Tibial nerve (tissue), 4 donors: Measurements from ENCODE around the gene OPRD1. TPM values are rescaled to one million over a fixed set of nuclear protein-coding genes. Genes with fewer than 3 reads are reported as not detected.

Experiments used
- DNase-seq, 2 donors: peaks; one replicate each; pipeline ENCODE4 v3.0.0-alpha.2; 2019; ENCODE audit warnings: low spot score in 2 of 2
- H3K27ac ChIP-seq, 4 donors: fragments of 200-600 bp; sonication (generic) in 3 of 4; one replicate each; pipeline ENCODE4 v1.5.1; 2017 to 2019; ENCODE audit warnings: mild to moderate bottlenecking in 1 of 4
- H3K27me3 ChIP-seq, 2 donors: fragments of 200-600 bp; sonication (generic) in 1 of 2; one replicate each; pipeline versions ENCODE4 v1.5.1 to v1.6.0; 2017 to 2019
- H3K36me3 ChIP-seq, 3 donors: fragments of 200-600 bp; sonication (generic); one replicate each; pipeline ENCODE4 v1.5.1; 2018 to 2019
- H3K4me1 ChIP-seq, 4 donors: fragments of 200-600 bp; sonication (generic) in 3 of 4; one replicate each; pipeline ENCODE4 v1.5.1; 2017 to 2019
- H3K4me3 ChIP-seq, 4 donors: fragments of 200-600 bp; sonication (generic) in 3 of 4; one replicate each; pipeline ENCODE4 v1.5.1; 2017 to 2019; ENCODE audit warnings: mild to moderate bottlenecking in 1 of 4, moderate library complexity in 1 of 4
- H3K9me3 ChIP-seq, 4 donors: fragments of 200-600 bp; sonication (generic) in 3 of 4; one replicate each; pipeline ENCODE4 v1.5.1; 2017 to 2019
- EP300 ChIP-seq, 2 donors: sonication (generic); formaldehyde crosslinking; IDR thresholded peaks; one replicate each; pipeline ENCODE4 v1.6.1; 2017; ENCODE audit warnings: antibody characterized with exemption in 2 of 2, mild to moderate bottlenecking in 1 of 2
- POLR2A ChIP-seq, 2 donors: fragments of 450-650 bp; IDR thresholded peaks; one replicate each; pipeline ENCODE4 v1.6.1; 2017; ENCODE audit warnings: antibody characterized with exemption in 2 of 2, mild to moderate bottlenecking in 2 of 2, moderate library complexity in 2 of 2
- WGBS, 2 donors: methylation state at CpG; one replicate each; pipeline ENCODE4 v1.1.5; 2018; 5-methylcytosine and 5-hydroxymethylcytosine counted together
- total RNA-seq, 4 donors: library from RNA; depleted of rRNA; stranded (reverse); fragments of >200 nt; gene quantifications; one replicate each; pipeline ENCODE4 v1.1.0, GENCODE V29; 2016
- TF ChIP-seq, protein P1 (sequence below), 5 experiments: fragments of 200-600 bp in 3 of 5; fragments of 450-650 bp in 2 of 5; sonication (generic) in 3 of 5; IDR thresholded peaks; one replicate each; pipeline ENCODE4 v1.5.1; 2016 to 2019; ENCODE audit warnings: antibody characterized with exemption in 5 of 5, mild to moderate bottlenecking in 3 of 5, moderate library complexity in 2 of 5

The OPRD1 gene
- total RNA-seq, 4 donors from 2014 or later = not detected

DNA sequence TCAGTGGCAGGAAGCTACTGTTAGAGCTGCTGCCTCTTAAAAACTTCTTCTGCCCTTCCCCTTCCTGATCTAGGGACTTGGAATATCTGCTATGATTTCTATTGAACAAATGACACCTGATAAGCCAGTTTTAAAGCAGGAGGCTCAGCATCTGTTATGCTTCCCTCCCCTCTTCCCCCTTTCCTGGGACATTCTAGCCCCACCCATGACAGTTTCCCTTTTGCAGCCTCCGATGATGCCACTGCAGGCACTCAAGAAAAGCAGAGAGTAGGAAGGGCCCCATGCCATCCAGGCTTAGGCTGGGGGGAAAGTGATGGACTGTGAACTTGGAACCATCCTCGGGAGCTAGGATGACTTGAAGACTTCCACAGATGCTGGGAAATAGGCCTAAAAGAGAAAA, 87.3 kb downstream of the OPRD1 start:
- Histone ChIP-seq H3K9me3 (peaks cover 0 to under 1% (median 0%) of the 10 kb centered on the region in 4 donors), H3K4me3 (no peak overlapping the region), H3K4me1 (peaks cover 0 to 10% (median 0%) of the 10 kb centered on the region in 4 donors), H3K27ac (no peak overlapping the region), H3K36me3 (no peaks in the 10 kb centered on the region), H3K27me3 (no peaks in the 10 kb centered on the region)
- no peak for DNase-seq
- 35 to 39% methylated on average over 2 of the region's 2 CpGs for WGBS, 2 donors
- TF ChIP-seq, protein P1, sequence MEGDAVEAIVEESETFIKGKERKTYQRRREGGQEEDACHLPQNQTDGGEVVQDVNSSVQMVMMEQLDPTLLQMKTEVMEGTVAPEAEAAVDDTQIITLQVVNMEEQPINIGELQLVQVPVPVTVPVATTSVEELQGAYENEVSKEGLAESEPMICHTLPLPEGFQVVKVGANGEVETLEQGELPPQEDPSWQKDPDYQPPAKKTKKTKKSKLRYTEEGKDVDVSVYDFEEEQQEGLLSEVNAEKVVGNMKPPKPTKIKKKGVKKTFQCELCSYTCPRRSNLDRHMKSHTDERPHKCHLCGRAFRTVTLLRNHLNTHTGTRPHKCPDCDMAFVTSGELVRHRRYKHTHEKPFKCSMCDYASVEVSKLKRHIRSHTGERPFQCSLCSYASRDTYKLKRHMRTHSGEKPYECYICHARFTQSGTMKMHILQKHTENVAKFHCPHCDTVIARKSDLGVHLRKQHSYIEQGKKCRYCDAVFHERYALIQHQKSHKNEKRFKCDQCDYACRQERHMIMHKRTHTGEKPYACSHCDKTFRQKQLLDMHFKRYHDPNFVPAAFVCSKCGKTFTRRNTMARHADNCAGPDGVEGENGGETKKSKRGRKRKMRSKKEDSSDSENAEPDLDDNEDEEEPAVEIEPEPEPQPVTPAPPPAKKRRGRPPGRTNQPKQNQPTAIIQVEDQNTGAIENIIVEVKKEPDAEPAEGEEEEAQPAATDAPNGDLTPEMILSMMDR (IDR thresholded peaks at IDR 0.05) = no peak
- TF ChIP-seq POLR2A (IDR thresholded peaks at IDR 0.05) = no peak
- TF ChIP-seq EP300 (IDR thresholded peaks at IDR 0.05) = no peak

DNA sequence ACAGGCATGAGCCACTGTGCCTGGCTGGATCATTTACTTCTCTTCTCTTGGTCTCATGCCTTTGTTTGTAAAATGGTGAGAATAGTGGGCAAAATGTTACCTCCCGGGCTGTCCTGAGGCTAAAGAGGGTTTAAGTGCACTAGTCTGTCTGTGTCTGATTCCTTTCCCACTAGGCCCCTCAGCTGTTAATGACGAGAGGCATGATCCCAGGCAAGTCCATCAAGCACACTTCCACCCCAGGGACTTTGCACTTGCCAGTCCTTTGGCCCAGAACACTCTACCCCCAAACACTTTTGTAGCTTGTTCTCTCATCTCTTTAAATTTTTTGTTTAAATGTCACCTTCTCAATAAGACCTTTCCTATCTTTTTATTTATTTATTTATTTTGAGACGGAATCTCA, 88.6 kb downstream of the OPRD1 start:
- no peak overlapping the region for H3K4me3 ChIP-seq
- H3K27ac ChIP-seq = no peak overlapping the region
- WGBS, 2 donors = 83 to 85% methylated on average over 3 of the region's 3 CpGs
- peaks cover 0 to 10% (median 0%) of the 10 kb centered on the region in 4 donors for H3K4me1 ChIP-seq
- no peaks in the 10 kb centered on the region for H3K27me3 ChIP-seq
- no peak for DNase-seq
- peaks cover 0 to 7% (median 0%) of the 10 kb centered on the region in 4 donors for H3K9me3 ChIP-seq
- TF ChIP-seq POLR2A (IDR thresholded peaks at IDR 0.05) = no peak
- no peak for TF ChIP-seq EP300 (IDR thresholded peaks at IDR 0.05)
- TF ChIP-seq, protein P1 (IDR thresholded peaks at IDR 0.05) = no peak
- no peaks in the 10 kb centered on the region for H3K36me3 ChIP-seq

DNA sequence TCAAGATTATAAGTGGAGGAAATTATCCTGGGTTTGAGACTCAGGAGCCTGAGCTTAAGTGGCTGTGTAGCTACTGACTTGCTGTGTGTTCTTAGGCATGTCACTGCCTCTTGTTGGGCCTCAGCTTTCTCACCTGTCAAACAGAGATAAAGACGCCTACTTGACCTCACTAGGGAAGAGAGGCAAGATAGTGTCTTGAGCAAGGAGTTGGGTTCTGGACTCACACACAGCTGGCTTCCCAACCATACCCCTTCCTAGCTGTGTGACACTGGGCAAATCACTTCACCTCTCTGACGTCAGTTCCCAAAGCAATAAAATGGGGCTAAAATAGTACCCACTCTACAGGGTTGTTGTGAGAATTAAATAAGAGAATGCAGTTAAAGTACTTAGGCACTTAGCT, 90.8 kb downstream of the OPRD1 start:
- Histone ChIP-seq H3K27me3 (no peaks in the 10 kb centered on the region), H3K9me3 (peaks cover 0 to 7% (median 0%) of the 10 kb centered on the region in 4 donors), H3K36me3 (no peaks in the 10 kb centered on the region), H3K27ac (no peak overlapping the region), H3K4me3 (no peak overlapping the region), H3K4me1 (peaks cover 0 to 10% (median 0%) of the 10 kb centered on the region in 4 donors)
- 88 to 92% methylated on average over 2 of the region's 2 CpGs for WGBS, 2 donors
- no peak for DNase-seq
- TF ChIP-seq EP300 (IDR thresholded peaks at IDR 0.05) (no peak), POLR2A (IDR thresholded peaks at IDR 0.05) (no peak)
- TF ChIP-seq, protein P1 (IDR thresholded peaks at IDR 0.05) = no peak

- no peaks in the 10 kb centered on the region for H3K27me3 ChIP-seq
- H3K9me3 ChIP-seq = peaks cover 0 to 7% (median 0%) of the 10 kb centered on the region in 4 donors
- 87 to 94% methylated on average over 8 of the region's 8 CpGs for WGBS, 2 donors
- no peak for DNase-seq
- no peak overlapping the region for H3K4me3 ChIP-seq
- H3K36me3 ChIP-seq = no peaks in the 10 kb centered on the region
- TF ChIP-seq, protein P1 (IDR thresholded peaks at IDR 0.05) = no peak
- TF ChIP-seq POLR2A (IDR thresholded peaks at IDR 0.05) (no peak), EP300 (IDR thresholded peaks at IDR 0.05) (no peak)
- H3K4me1 ChIP-seq = no peaks in the 10 kb centered on the region
- no peak overlapping the region for H3K27ac ChIP-seq
Measured at GRCh38 chr1:28905921-28906666, 94.1 kb downstream of the OPRD1 start.

DNA sequence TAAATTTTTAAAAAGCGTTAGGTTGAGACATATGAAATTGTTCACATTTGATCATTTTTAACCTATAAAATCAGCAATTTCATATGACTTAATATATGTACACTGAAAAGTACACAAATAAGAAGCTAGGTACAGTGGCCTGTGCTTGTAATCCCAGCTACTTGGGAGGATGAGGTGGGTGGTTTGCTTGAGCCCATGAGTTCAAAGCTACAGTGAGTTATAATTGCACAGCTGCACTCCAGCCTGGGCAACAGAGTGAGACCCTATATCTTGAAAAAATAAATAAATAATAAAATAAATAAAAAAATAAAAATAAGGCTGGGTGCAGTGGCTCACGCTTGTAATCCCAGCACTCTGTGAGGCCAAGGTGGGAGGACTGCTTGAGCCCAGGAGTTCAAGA, 97.2 kb downstream of the OPRD1 start:
- H3K9me3 ChIP-seq = peaks cover 0 to 7% (median 0%) of the 10 kb centered on the region in 4 donors
- WGBS, 2 donors = 94 to 97% methylated on average over 2 of the region's 2 CpGs
- no peak for TF ChIP-seq EP300 (IDR thresholded peaks at IDR 0.05)
- no peak for TF ChIP-seq POLR2A (IDR thresholded peaks at IDR 0.05)
- TF ChIP-seq, protein P1 (IDR thresholded peaks at IDR 0.05) = no peak

More for the DNA sequence above, 97.2 kb downstream of the OPRD1 start:
- DNase-seq = no peak
- no peak overlapping the region for H3K4me3 ChIP-seq
- no peaks in the 10 kb centered on the region for H3K27me3 ChIP-seq
- peaks cover 0 to 8% (median 0%) of the 10 kb centered on the region in 4 donors for H3K4me1 ChIP-seq
- H3K27ac ChIP-seq = no peak overlapping the region
- no peaks in the 10 kb centered on the region for H3K36me3 ChIP-seq
